ENCODE measurements around the gene AVL9. TPM values are rescaled to one million over a fixed set of nuclear protein-coding genes. Genes with fewer than 3 reads are reported as not detected.

AVL9 gene
- total RNA-seq, 4 donors from 2014 or later, result 15.2 to 29.3 (median 18.1) TPM

DNA sequence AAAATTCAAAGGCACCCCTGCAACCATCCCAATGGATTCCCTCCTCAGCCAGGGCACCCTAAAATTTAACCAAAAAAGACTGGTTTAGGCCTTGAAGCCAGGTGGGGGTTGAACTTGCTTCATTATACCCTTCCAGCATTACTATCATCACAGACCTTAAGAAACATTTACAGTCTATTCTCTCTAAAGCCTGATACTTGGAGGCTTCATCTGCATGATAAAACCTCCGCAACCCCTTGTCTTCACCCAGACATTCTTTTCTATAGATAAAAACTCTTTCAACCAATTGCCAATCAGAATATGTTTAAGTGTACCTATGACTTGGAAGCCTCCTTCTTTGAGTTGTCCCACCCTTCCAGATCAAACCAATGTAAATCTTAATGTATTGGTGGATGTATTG lies 17.9 kb downstream of the AVL9 start:
- 100% methylated on average over 1 of the region's 1 CpG for WGBS, 2 donors
- TF ChIP-seq, protein P1, sequence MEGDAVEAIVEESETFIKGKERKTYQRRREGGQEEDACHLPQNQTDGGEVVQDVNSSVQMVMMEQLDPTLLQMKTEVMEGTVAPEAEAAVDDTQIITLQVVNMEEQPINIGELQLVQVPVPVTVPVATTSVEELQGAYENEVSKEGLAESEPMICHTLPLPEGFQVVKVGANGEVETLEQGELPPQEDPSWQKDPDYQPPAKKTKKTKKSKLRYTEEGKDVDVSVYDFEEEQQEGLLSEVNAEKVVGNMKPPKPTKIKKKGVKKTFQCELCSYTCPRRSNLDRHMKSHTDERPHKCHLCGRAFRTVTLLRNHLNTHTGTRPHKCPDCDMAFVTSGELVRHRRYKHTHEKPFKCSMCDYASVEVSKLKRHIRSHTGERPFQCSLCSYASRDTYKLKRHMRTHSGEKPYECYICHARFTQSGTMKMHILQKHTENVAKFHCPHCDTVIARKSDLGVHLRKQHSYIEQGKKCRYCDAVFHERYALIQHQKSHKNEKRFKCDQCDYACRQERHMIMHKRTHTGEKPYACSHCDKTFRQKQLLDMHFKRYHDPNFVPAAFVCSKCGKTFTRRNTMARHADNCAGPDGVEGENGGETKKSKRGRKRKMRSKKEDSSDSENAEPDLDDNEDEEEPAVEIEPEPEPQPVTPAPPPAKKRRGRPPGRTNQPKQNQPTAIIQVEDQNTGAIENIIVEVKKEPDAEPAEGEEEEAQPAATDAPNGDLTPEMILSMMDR (IDR thresholded peaks at IDR 0.05), result no peak
- no peak for TF ChIP-seq POLR2A (IDR thresholded peaks at IDR 0.05)
- intact Hi-C loops (cut with DNase I; ENCODE audit: low total_unique reads), result no loop called here
- no peak for DNase-seq (ENCODE audit: low spot score in 2 of 2)
- H3K4me3 ChIP-seq (ENCODE audit: low read depth, poor library complexity, severe bottlenecking), result no peak overlapping the region

DNA sequence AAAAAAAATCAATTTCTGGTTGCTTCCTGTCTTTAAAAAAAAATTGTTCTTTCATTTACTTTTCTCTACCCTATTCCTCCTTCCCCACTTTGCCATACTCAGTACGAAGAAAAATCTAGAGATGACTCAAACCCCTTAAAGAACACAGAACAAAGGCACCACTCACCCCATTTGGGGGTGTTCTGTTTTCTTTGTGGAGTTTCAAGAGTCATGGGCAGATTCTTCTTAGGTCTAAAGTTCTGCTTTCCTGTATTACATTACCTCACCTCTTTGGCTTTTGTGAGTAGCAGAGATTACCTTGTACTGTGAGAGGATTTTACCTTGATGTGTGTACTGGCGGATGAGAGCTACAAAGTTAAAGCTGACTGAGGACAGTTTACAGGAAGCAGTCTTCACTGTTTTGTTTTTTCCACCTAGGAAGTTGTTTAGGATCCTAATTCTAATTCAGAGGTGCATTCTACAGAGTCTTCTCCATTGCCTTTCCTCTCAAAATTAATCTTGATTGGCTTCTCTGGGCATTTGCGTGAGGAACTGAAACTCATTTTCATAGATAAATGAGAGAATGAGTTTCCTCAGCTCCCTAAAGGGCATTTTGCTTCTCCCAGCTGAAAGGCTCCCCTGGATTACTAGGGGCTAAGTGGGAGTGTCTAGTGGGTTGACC lies 20.7 kb downstream of the AVL9 start:
- no peak for DNase-seq (ENCODE audit: low spot score in 2 of 2)
- TF ChIP-seq, protein P1 (IDR thresholded peaks at IDR 0.05), result no peak
- 88 to 89% methylated on average over 3 of the region's 3 CpGs for WGBS, 2 donors
- H3K4me3 ChIP-seq (ENCODE audit: low read depth, poor library complexity, severe bottlenecking), result no peak overlapping the region
- intact Hi-C loops (cut with DNase I; ENCODE audit: low total_unique reads), result no loop called here

DNA sequence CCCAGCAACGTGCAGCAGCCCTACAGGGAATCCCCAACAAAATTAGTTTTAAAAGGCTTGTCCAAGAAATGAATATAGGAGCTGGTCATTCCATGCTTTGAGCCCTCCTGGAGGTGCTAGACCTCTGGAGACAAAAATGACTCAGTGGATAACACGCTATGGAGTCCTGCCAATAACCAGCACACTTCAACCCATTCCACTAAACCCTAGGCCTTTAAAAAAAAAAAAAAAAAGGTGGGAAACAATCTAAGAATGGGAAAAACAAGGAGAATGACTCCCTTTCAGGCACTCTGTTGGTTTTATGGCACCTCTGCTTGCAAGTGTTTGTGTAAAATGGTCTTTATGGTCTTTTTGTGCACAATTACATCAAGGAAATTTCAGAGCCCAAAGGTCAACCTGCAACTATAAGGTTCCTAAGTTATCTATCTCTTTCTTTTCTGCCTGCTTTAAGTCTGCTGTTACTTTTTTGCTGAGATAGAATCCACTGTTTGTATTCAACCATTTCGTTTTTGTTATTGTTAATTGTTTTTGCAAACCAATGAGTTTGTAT lies 21.3 kb downstream of the AVL9 start:
- TF ChIP-seq, protein P1 (IDR thresholded peaks at IDR 0.05), result no peak
- no peak for TF ChIP-seq POLR2A (IDR thresholded peaks at IDR 0.05)
- whole genome bisulfite sequencing, 2 donors, result 81 to 88% methylated on average over 3 of the region's 3 CpGs
- DNase-seq (ENCODE audit: low spot score in 2 of 2), result no peak
- no peak overlapping the region for H3K4me3 ChIP-seq (ENCODE audit: low read depth, poor library complexity, severe bottlenecking)
- intact Hi-C loops (cut with DNase I; ENCODE audit: low total_unique reads), result no loop called here

DNA sequence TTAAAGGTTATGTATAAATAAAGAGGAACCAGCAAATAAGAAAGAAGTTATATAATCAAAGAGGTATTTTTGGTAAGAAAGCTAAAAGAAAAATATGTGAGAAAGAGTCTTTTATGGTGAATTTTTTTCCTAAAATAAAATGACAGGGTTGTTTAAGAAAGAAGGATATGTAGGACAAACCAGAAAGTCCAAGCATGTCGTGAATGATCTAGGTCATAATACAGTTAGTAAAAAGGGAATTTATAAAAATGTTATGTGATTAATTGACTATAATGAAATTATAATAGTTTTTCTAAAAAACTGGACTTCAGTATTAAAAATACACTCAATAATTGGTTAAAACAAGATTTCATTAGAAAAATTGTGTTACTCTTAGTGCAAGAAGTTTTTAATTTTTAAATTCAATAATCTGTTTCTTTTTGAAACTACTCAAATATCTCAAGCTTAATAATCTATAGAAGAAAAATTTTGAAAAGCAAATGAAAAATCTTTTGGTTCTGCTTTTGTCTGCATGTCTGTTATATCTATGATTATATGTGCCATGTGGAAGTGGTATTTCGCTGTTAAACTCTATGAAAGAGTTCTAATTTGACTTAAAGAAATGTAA lies 23.3 kb downstream of the AVL9 start:
- intact Hi-C loops (cut with DNase I; ENCODE audit: low total_unique reads), result no loop called here
- DNase-seq (ENCODE audit: low spot score in 2 of 2), result no peak
- no peak overlapping the region for H3K4me3 ChIP-seq (ENCODE audit: low read depth, poor library complexity, severe bottlenecking)
- WGBS, 2 donors, result 84 to 90% methylated on average over 2 of the region's 2 CpGs
- TF ChIP-seq POLR2A (IDR thresholded peaks at IDR 0.05), result no peak
- TF ChIP-seq, protein P1 (IDR thresholded peaks at IDR 0.05), result no peak

DNA sequence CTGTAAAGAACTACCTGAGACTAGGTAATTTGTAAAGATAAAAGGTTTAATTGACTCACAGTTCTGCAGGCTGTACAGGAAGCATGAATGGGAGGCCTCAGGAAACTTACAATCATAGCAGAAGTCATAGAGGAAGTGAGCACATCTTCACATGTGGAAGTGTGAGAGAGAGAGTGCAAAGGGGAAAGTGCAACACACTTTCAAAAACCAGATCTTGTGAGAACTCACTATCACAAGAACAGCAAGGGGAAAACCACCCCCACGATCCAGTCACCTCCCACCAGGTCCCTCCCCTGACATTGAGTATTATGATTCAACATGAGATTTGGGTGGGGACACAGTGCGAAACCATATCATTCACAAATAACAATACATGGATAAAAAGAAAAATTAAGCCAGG lies 24.5 kb downstream of the AVL9 start:
- WGBS, 2 donors, result 93 to 95% methylated on average over 2 of the region's 2 CpGs

More for the DNA sequence above, 24.5 kb downstream of the AVL9 start:
- DNase-seq (ENCODE audit: low spot score in 2 of 2), result no peak
- intact Hi-C loops (cut with DNase I; ENCODE audit: low total_unique reads), result no loop called here
- H3K4me3 ChIP-seq (ENCODE audit: low read depth, poor library complexity, severe bottlenecking), result no peak overlapping the region
- no peak for TF ChIP-seq POLR2A (IDR thresholded peaks at IDR 0.05)
- TF ChIP-seq, protein P1 (IDR thresholded peaks at IDR 0.05), result no peak

Data from lower leg skin (tissue), 4 donors.